GM18870 (cell line): Measurements from ENCODE around the gene TMEM272.
A peak's percentile ranks its signal among the peaks of the same experiment; 100 is the strongest.
"Not testable (repeated sequence)": the region's sequence is repeated elsewhere in the genome, so short reads cannot be mapped to it uniquely, and the experiment has no call there.

Source experiments
- ATAC-seq: cut with Tn5 transposase; IDR thresholded peaks from one replicate; pipeline ENCODE4 v1.9.1; 2021; ENCODE audit warnings: moderate library complexity; ENCODE audit not compliant: unreplicated experiment

The TMEM272 gene

GRCh38 chr13:51826606-51827005 lies 18.4 kb downstream of the TMEM272 start:
- no peak for ATAC-seq

- ATAC-seq = no peak
Measured at GRCh38 chr13:51825681-51826254, 19.2 kb downstream of the TMEM272 start.

GRCh38 chr13:51825165-51825592 lies 19.8 kb downstream of the TMEM272 start:
- no peak for ATAC-seq

GRCh38 chr13:51824712-51825111 lies 20.3 kb downstream of the TMEM272 start:
- ATAC-seq = not testable (repeated sequence)

- ATAC-seq = no peak
Measured at GRCh38 chr13:51823863-51824262, 21.1 kb downstream of the TMEM272 start.

- ATAC-seq = no peak
Measured at GRCh38 chr13:51823359-51823758, 21.6 kb downstream of the TMEM272 start.

- ATAC-seq = no peak
Measured at GRCh38 chr13:51822106-51822815, 22.7 kb downstream of the TMEM272 start.

GRCh38 chr13:51821606-51822005 lies 23.4 kb downstream of the TMEM272 start:
- no peak for ATAC-seq

- ATAC-seq = no peak
Measured at GRCh38 chr13:51820016-51820597, 24.9 kb downstream of the TMEM272 start.

GRCh38 chr13:51819544-51819943 lies 25.4 kb downstream of the TMEM272 start:
- no peak for ATAC-seq

- ATAC-seq = no peak
Measured at GRCh38 chr13:51818781-51819511, 26.0 kb downstream of the TMEM272 start.

- ATAC-seq = no peak
Measured at GRCh38 chr13:51818276-51818675, 26.7 kb downstream of the TMEM272 start.

- no peak for ATAC-seq
Measured at GRCh38 chr13:51817717-51818116, 27.3 kb downstream of the TMEM272 start.

GRCh38 chr13:51816604-51817249 lies 28.2 kb downstream of the TMEM272 start:
- ATAC-seq = no peak

- ATAC-seq = no peak
Measured at GRCh38 chr13:51815848-51816247, 29.1 kb downstream of the TMEM272 start.

- peak; percentile 65 for ATAC-seq
Measured at GRCh38 chr13:51814825-51815650, 29.9 kb downstream of the TMEM272 start.

- no peak for ATAC-seq
Measured at GRCh38 chr13:51814071-51814470, 30.9 kb downstream of the TMEM272 start.

GRCh38 chr13:51811920-51812451 lies 33.0 kb downstream of the TMEM272 start:
- ATAC-seq = no peak

GRCh38 chr13:51811046-51811445 lies 33.9 kb downstream of the TMEM272 start:
- ATAC-seq = no peak

- ATAC-seq = no peak
Measured at GRCh38 chr13:51808811-51809210, 36.2 kb downstream of the TMEM272 start.
